Measurements from ENCODE around the gene SPIRE2.

SPIRE2 gene

GRCh38 chr16:89842471-89843408, 14.5 kb downstream of the SPIRE2 start:
- no peak for DNase-seq

GRCh38 chr16:89843409-89844350, 15.4 kb downstream of the SPIRE2 start:
- DNase-seq: no peak

- no peak for DNase-seq
Observed at GRCh38 chr16:89844739-89845339, 16.6 kb downstream of the SPIRE2 start.

- DNase-seq: no peak
Observed at GRCh38 chr16:89845417-89845816, 17.1 kb downstream of the SPIRE2 start.

GRCh38 chr16:89847051-89847939, 19.0 kb downstream of the SPIRE2 start:
- no peak for DNase-seq

- DNase-seq: no peak
Observed at GRCh38 chr16:89847940-89848297, 19.6 kb downstream of the SPIRE2 start.

GRCh38 chr16:89848974-89849373, 20.7 kb downstream of the SPIRE2 start:
- DNase-seq: no peak

- no peak for DNase-seq
Observed at GRCh38 chr16:89853306-89853993, 25.2 kb downstream of the SPIRE2 start.

GRCh38 chr16:89855301-89855945, 27.1 kb downstream of the SPIRE2 start:
- no peak for DNase-seq

GRCh38 chr16:89855986-89856385, 27.7 kb downstream of the SPIRE2 start:
- DNase-seq: no peak

- DNase-seq: no peak
Observed at GRCh38 chr16:89858973-89859614, 30.8 kb downstream of the SPIRE2 start.

- no peak for DNase-seq
Observed at GRCh38 chr16:89859615-89860007, 31.3 kb downstream of the SPIRE2 start.

GRCh38 chr16:89860747-89861304, 32.6 kb downstream of the SPIRE2 start:
- DNase-seq: peak; percentile 63

GRCh38 chr16:89861648-89862047, 33.4 kb downstream of the SPIRE2 start:
- no peak for DNase-seq

- no peak for DNase-seq
Observed at GRCh38 chr16:89862732-89863131, 34.5 kb downstream of the SPIRE2 start.

- peak; percentile 64 for DNase-seq
Observed at GRCh38 chr16:89863741-89864526, 35.7 kb downstream of the SPIRE2 start.

- no peak for DNase-seq
Observed at GRCh38 chr16:89864527-89864820, 36.2 kb downstream of the SPIRE2 start.

- DNase-seq: no peak
Observed at GRCh38 chr16:89867918-89868317, 39.6 kb downstream of the SPIRE2 start.

GRCh38 chr16:89869911-89870310, 41.6 kb downstream of the SPIRE2 start:
- DNase-seq: no peak

GRCh38 chr16:89870440-89870839, 42.2 kb downstream of the SPIRE2 start:
- no peak for DNase-seq
